NCI-H2171 treated with DMSO at 0.1 percent for 48 hours (cell line): ENCODE measurements around the gene GDF10.

ENCODE experiments used
- DNase-seq: peaks from one replicate; lab custom pipeline; 2025; lab: John Stamatoyannopoulos, UW

GDF10 gene

GRCh38 chr10:47335906-47336305, 35.9 kb downstream of the GDF10 start:
- no peak for DNase-seq

DNA sequence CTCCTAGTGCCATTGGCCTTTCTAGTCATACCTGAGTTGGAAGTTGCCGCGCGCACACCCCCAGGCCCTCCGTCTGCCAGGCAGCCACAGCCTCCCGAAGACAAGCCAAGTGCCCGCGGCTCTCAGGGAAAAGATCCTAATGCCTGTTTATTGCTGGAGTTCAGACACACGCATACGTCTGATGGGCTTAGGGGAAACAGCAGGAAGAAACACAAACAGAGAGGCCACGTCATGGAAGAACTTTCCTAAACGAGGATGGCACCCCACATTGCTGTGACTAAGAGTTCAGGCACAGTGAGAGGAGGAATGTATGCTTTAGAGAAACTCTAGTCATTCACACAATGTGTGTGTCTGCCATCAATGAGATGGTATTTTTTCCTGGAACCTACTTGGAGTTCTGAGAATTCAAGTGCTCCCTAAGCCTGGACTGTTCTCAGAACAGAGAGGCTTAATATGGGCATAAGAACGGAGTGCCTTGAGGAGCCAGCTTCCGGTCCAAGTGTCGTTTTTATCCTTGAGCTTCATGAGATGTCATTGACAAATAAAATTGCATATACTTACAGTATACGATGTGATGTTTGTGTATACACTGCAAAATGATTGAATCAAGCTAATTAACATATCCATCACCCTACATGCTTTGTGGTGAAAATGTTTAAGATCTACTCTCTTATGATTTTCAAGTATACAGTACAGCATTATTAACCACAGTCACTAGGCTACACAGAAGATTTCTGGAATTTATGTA, 36.6 kb downstream of the GDF10 start:
- no peak for DNase-seq

DNA sequence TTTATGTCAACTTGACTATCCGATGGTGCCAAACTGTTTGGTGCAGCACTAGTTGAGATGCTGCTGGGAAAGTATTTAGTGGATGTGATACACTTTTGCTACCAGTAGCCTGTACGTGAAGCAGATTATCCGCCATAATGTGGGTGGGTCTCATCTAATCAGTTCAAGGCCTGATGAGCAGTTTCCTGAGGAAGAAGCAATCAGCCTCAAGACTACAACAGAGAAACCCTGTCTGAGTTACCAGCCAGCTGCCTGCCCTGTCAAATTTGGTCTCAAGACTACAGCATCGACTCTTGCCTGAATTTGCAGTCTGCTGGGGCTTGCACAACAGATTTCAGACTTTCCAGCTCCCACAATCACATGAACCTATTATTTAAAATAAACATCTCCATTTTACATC, 37.3 kb downstream of the GDF10 start:
- no peak for DNase-seq

- DNase-seq, result no peak
Measured at GRCh38 chr10:47339186-47339735, 39.3 kb downstream of the GDF10 start.

GRCh38 chr10:47339759-47340607, 40.0 kb downstream of the GDF10 start:
- DNase-seq, result no peak

DNA sequence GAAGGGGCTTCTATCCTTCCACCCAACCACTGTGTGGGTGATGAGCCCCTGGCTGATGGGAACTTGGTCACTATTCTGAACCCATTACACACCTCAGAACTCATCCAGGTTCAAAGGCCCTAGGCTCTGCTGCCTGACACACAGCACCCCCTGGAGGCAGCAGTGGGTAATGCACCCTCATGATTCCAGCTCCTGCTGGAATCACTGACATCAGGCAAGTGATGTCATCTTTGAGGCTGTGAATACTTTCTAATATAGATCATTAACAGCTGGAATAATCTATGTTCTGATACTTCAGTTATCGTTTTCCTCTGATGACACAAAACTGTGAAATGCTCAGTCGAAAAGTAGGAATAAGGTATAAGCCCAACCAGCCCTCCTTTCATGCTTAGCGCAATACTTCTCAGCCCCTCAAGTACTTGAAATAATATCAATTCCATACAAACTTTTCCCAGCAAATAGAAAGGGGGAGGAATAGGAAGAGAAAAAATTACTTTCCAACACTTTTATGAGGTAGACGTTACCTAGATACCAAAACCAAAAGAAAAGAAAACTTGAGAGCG, 40.7 kb downstream of the GDF10 start:
- no peak for DNase-seq

GRCh38 chr10:47344996-47345870, 45.2 kb downstream of the GDF10 start:
- DNase-seq, result no peak

DNA sequence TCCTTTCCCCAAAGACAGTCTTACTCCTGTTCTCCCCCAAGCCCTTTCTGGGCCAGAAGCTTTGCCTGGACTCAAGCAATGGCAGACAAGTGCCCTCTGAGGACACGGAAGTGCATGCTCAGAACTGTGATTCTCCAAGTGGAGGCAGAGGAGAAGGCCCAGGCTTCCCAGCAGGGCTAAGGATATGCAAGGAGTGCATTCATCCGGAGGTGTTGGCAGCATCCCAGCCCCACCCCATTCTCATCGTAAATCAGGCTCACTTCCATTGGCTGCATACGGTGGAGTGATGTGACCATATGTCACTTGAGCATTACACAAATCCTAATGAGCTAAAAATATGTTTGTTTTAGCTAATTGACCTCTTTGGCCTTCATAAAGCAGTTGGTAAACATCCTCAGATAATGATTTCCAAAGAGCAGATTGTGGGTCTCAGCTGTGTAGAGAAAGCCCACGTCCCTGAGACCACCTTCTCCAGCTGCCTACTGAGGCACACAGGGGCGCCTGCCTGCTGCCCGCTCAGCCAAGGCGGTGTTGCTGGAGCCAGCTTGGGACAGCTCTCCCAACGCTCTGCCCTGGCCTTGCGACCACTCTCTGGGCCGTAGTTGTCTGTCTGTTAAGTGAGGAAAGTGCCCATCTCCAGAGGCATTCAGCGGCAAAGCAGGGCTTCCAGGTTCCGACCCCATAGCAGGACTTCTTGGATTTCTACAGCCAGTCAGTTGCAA, 46.7 kb downstream of the GDF10 start:
- peak; percentile 87 for DNase-seq

DNA sequence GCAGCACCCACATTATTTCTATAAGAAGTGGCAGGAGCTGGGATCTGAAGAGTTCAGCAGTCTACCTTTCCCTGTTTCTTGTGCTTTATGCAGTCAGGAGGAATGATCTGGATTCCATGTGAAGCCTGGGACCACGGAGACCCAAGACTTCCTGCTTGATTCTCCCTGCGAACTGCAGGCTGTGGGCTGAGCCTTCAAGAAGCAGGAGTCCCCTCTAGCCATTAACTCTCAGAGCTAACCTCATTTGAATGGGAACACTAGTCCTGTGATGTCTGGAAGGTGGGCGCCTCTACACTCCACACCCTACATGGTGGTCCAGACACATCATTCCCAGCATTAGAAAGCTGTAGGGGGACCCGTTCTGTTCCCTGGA, 47.3 kb downstream of the GDF10 start:
- DNase-seq, result peak; percentile 29

DNA sequence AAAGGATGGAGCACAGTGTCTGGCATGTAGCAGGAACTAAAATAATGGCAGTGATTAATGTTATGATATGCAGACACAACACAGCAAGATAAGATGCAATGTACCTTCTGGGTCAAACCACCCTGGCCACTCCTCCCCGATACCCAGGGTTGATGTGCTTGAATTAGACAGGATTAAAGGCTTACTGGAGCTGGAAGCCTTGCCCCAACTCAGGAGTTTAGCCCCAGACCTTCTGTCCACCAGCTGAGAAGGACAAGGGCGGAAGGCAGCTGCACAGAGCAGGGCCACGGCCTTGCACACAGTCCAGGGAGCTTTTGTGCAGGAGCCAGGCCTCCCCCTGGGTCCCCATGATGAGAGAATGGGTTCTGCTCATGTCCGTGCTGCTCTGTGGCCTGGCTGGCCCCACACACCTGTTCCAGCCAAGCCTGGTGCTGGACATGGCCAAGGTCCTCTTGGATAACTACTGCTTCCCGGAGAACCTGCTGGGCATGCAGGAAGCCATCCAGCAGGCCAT, 48.2 kb downstream of the GDF10 start, which contains the start of gene RBP3:
Gene RBP3 (plus strand): TSS at position 226 of the 514 bp plus-strand sequence. CDS start 122 bp downstream, at position 348.
- no peak for DNase-seq

- DNase-seq, result no peak
Measured at GRCh38 chr10:47348661-47349470, 48.9 kb downstream of the GDF10 start.

- DNase-seq, result no peak
Measured at GRCh38 chr10:47349516-47349915, 49.5 kb downstream of the GDF10 start.

DNA sequence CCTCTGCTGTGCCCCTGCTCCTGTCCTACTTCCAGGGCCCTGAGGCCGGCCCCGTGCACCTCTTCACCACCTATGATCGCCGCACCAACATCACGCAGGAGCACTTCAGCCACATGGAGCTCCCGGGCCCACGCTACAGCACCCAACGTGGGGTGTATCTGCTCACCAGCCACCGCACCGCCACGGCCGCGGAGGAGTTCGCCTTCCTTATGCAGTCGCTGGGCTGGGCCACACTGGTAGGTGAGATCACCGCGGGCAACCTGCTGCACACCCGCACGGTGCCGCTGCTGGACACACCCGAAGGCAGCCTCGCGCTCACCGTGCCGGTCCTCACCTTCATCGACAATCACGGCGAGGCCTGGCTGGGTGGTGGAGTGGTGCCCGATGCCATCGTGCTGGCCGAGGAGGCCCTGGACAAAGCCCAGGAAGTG, 50.0 kb downstream of the GDF10 start:
- no peak for DNase-seq

GRCh38 chr10:47350671-47351640, 51.0 kb downstream of the GDF10 start:
- no peak for DNase-seq

GRCh38 chr10:47351899-47352815, 52.2 kb downstream of the GDF10 start:
- DNase-seq, result no peak

DNA sequence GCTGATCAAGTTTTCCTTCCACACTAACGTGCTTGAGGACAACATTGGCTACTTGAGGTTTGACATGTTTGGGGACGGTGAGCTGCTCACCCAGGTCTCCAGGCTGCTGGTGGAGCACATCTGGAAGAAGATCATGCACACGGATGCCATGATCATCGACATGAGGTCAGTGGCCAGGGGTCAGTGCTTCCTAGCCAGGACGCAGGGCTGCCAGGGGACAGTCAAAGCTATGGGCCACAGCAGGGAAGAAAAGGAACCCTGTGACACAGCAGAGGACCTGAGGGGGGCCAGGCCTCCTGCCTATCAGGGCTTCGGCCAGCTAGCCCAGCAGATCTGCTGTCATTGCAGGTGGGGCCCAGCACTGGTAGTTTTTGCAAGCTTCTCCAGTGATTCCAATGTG, 53.4 kb downstream of the GDF10 start:
- DNase-seq, result no peak

DNA sequence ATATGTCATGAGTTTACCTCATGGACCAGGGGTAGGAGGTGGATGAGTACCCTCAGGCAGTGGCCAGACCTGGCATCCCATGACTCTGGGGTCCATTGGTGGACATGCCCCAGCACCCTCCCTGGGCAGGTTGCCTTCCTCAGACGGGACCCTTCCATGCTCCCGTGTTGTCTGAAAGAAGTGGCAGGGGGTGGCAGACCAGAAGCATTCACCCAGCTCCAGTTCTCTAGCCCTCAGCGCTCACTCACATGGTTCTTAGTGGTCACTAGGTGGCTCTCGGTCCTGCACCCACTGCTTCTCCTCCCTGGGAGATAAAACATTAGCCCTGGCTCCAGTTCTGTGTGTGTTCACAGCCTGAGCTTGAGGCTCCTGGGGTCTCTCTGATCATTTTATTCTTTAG, 54.2 kb downstream of the GDF10 start:
- no peak for DNase-seq

DNA sequence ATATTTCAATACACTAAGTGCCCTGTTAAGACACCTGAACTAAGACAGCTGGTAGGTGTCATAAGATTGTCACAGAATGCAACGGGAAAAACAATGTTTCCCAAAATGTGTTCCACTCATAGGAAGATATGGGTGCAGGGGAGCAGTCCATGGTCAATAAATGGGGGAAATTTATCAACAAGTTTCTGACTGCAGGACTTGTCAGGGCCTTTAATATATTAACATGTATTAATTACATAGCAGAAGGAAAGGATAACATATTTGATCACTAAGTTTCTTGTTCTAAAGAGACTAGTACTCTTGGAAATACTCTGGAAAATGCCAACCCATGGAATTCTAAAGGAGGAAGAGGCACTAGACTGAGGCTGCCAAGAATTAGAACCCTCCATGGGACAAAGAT, 54.9 kb downstream of the GDF10 start:
- DNase-seq, result no peak
